ENCODE data around the gene CDH24. TPM values are rescaled to one million over a fixed set of nuclear protein-coding genes. Genes with fewer than 3 reads are reported as not detected.

Gene CDH24
- total and polyA plus RNA-seq, 10 donors, result 1.3 to 9.4 (median 5.4) TPM

GRCh38 chr14:23020143-23021128 lies 36.9 kb downstream of the CDH24 start:
- no peak for DNase-seq
- TF ChIP-seq POLR2AphosphoS5 (IDR thresholded peaks at IDR 0.05) (no peak), CTCF (IDR thresholded peaks at IDR 0.05 in 8 of 11, conservative IDR thresholded peaks at IDR 0.05 in 3 of 11) (no peak), POLR2A (IDR thresholded peaks at IDR 0.05) (no peak)
- no peak overlapping the region for H3K27ac ChIP-seq
- H3K9me3 ChIP-seq, result no peaks in the 10 kb centered on the region
- H3K4me3 ChIP-seq, result no peak overlapping the region
- H3K36me3 ChIP-seq, result peaks cover 0 to 36% (median 5%) of the 10 kb centered on the region in 6 donors
- H3K4me1 ChIP-seq, result peaks cover 0 to 21% (median 5%) of the 10 kb centered on the region in 6 donors
- no peaks in the 10 kb centered on the region for H3K27me3 ChIP-seq (replicated peaks in 1 of 7)
- intact Hi-C loops (cut with DNase I; ENCODE audit: low total_unique reads), result no loop called here
- 84 to 95% (median 92%) methylated on average over 7 of the region's 7 CpGs for WGBS, 5 donors

- intact Hi-C loops (cut with DNase I; ENCODE audit: low total_unique reads), result no loop called here
- Histone ChIP-seq H3K4me1 (peaks cover 0 to 10% (median 0%) of the 10 kb centered on the region in 6 donors), H3K36me3 (peaks cover 0 to 13% (median 0%) of the 10 kb centered on the region in 6 donors), H3K27me3 (replicated peaks in 1 of 7) (no peaks in the 10 kb centered on the region), H3K4me3 (no peak overlapping the region), H3K27ac (no peak overlapping the region), H3K9me3 (no peaks in the 10 kb centered on the region)
- no peak for DNase-seq
- no peak for TF ChIP-seq POLR2AphosphoS5 (IDR thresholded peaks at IDR 0.05)
- TF ChIP-seq POLR2A (IDR thresholded peaks at IDR 0.05), result no peak
- no peak for TF ChIP-seq CTCF (IDR thresholded peaks at IDR 0.05 in 8 of 11, conservative IDR thresholded peaks at IDR 0.05 in 3 of 11)
Observed at GRCh38 chr14:23018107-23018506, 39.2 kb downstream of the CDH24 start.

GRCh38 chr14:23017091-23017490 lies 40.2 kb downstream of the CDH24 start:
- 88 to 93% (median 92%) methylated on average over 5 of the region's 5 CpGs for WGBS, 5 donors

More at GRCh38 chr14:23017091-23017490, 40.2 kb downstream of the CDH24 start:
- Histone ChIP-seq H3K27me3 (replicated peaks in 1 of 7) (no peaks in the 10 kb centered on the region), H3K4me1 (no peaks in the 10 kb centered on the region), H3K4me3 (no peak overlapping the region), H3K27ac (no peak overlapping the region), H3K36me3 (peaks cover 0 to 12% (median 0%) of the 10 kb centered on the region in 6 donors), H3K9me3 (no peaks in the 10 kb centered on the region)
- no peak for DNase-seq
- TF ChIP-seq POLR2A (IDR thresholded peaks at IDR 0.05) (no peak), POLR2AphosphoS5 (IDR thresholded peaks at IDR 0.05) (no peak), CTCF (IDR thresholded peaks at IDR 0.05 in 8 of 11, conservative IDR thresholded peaks at IDR 0.05 in 3 of 11) (no peak)
- intact Hi-C loops (cut with DNase I; ENCODE audit: low total_unique reads), result no loop called here

Measured in spleen (tissue), 11 donors.